Esophagus muscularis mucosa (tissue), 3 donors: ENCODE measurements around the gene DNAJC11.

Experiments
- POLR2A ChIP-seq: fragments of 450-650 bp; IDR thresholded peaks from one replicate; pipeline ENCODE4 v1.6.1; 2017; ENCODE audit warnings: antibody characterized with exemption, moderate library complexity, mild to moderate bottlenecking, low read depth
- TF ChIP-seq, protein P1 (sequence below), 3 experiments: fragments of 200-600 bp in 2 of 3; fragments of 450-650 bp in 1 of 3; sonication (generic) in 2 of 3; IDR thresholded peaks; one replicate each; pipeline ENCODE4 v1.5.1; 2017 to 2019; ENCODE audit warnings: antibody characterized with exemption in 3 of 3, mild to moderate bottlenecking in 2 of 3, moderate library complexity in 1 of 3

DNA sequence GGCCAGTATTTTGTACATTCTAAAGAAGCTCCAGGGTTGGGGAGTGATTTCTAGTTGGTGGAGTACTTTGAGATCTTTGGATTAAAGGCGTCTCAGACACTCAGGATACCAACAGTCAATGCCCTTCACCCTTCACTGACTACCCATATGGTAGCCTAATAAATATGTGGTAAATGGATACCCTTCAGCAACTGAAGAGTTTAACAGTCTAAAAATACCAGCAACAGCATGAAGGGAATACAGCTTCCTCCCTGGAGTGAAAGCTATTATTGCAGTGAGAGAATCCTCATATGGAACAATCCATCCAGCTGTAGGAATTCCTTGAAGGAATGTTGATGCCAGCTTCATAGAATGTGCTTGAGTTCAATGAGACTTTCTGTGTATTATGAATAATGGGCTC is 26.8 kb downstream of the DNAJC11 start:
- TF ChIP-seq, protein P1, sequence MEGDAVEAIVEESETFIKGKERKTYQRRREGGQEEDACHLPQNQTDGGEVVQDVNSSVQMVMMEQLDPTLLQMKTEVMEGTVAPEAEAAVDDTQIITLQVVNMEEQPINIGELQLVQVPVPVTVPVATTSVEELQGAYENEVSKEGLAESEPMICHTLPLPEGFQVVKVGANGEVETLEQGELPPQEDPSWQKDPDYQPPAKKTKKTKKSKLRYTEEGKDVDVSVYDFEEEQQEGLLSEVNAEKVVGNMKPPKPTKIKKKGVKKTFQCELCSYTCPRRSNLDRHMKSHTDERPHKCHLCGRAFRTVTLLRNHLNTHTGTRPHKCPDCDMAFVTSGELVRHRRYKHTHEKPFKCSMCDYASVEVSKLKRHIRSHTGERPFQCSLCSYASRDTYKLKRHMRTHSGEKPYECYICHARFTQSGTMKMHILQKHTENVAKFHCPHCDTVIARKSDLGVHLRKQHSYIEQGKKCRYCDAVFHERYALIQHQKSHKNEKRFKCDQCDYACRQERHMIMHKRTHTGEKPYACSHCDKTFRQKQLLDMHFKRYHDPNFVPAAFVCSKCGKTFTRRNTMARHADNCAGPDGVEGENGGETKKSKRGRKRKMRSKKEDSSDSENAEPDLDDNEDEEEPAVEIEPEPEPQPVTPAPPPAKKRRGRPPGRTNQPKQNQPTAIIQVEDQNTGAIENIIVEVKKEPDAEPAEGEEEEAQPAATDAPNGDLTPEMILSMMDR (IDR thresholded peaks at IDR 0.05): no peak
- no peak for TF ChIP-seq POLR2A
